LNCAP (cell line): ENCODE measurements around the gene CRISPLD2.

ENCODE experiments used
- TF ChIP-seq, protein P1 (sequence below): fragments of 450-650 bp; IDR thresholded peaks from 2 replicates; pipeline ENCODE4 v1.5.1; 2017; ENCODE audit warnings: mild to moderate bottlenecking

Gene CRISPLD2

DNA sequence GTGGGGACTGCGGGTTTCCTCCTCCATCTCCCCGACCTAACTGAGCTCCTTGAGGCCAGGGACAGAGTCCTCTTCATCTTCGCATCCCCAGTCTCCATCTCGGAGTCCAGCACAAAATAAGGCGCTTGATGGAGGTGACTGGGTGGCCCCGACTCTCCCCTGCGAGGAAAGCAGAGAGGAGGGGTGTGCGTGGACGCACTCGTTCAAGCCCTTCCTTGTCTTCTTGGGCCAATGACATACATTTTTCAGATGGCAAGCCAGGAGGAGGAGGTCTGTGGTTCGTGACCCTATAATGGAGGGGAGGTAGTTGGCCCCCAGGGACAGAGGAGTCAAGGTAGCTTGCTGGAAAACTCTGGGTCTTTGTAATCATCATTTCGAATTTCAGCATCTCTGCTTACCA lies 17.2 kb downstream of the CRISPLD2 start:
- TF ChIP-seq, protein P1, sequence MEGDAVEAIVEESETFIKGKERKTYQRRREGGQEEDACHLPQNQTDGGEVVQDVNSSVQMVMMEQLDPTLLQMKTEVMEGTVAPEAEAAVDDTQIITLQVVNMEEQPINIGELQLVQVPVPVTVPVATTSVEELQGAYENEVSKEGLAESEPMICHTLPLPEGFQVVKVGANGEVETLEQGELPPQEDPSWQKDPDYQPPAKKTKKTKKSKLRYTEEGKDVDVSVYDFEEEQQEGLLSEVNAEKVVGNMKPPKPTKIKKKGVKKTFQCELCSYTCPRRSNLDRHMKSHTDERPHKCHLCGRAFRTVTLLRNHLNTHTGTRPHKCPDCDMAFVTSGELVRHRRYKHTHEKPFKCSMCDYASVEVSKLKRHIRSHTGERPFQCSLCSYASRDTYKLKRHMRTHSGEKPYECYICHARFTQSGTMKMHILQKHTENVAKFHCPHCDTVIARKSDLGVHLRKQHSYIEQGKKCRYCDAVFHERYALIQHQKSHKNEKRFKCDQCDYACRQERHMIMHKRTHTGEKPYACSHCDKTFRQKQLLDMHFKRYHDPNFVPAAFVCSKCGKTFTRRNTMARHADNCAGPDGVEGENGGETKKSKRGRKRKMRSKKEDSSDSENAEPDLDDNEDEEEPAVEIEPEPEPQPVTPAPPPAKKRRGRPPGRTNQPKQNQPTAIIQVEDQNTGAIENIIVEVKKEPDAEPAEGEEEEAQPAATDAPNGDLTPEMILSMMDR, result no peak

DNA sequence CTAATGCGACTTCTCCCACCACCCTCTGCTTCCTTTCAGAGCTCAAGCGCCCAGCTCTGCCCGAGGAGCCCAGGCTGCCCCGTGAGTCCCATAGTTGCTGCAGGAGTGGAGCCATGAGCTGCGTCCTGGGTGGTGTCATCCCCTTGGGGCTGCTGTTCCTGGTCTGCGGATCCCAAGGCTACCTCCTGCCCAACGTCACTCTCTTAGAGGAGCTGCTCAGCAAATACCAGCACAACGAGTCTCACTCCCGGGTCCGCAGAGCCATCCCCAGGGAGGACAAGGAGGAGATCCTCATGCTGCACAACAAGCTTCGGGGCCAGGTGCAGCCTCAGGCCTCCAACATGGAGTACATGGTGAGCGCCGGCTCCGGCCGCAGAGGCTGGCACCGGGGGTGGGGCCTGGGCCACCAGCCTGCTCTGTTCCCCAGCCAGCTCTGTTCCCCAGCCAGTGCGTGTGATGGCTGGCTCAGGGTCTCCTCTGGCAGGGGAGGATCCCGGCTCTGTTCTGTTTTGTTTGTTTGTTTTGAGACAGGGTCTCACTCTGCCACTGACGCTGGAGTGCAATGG lies 18.7 kb downstream of the CRISPLD2 start:
- TF ChIP-seq, protein P1, result no peak

DNA sequence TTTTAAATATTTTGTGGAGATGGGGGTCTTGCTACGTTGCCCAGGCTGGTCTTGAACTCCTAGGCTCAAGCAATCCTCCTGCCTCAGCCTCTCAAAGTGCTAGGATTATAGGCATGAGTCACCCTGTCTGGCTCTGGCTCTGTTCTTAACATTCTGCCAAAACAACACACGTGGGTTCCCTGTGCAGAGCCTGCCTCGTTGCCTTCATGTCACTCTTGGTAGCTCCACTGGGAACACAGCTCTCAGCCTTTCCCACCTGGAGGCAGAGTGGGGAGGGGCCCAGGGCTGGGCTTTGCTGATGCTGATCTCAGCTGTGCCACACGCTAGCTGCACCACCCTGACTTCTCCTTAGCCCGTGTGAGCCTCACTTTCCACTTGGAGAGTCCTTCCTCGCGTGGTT lies 19.3 kb downstream of the CRISPLD2 start:
- TF ChIP-seq, protein P1, result no peak

DNA sequence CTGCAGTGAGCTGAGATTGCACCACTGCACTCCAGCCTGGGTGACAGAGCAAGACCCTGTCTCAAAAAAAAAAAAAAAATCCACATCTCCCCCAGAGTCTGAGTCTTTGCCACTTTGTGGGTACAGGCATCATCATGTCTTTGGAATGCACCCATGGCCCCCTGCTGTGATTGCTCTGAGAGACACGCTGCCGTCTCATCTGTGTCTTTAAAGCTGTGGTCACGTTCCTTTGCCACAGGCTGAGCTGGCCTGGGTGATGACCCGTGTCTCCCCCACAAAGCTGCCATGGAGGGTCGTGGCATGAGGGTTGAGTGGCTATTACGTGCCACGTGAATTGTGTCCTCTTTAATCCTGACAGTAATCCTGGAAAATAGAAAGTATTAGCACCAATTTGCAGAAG lies 20.2 kb downstream of the CRISPLD2 start:
- TF ChIP-seq, protein P1, result no peak

DNA sequence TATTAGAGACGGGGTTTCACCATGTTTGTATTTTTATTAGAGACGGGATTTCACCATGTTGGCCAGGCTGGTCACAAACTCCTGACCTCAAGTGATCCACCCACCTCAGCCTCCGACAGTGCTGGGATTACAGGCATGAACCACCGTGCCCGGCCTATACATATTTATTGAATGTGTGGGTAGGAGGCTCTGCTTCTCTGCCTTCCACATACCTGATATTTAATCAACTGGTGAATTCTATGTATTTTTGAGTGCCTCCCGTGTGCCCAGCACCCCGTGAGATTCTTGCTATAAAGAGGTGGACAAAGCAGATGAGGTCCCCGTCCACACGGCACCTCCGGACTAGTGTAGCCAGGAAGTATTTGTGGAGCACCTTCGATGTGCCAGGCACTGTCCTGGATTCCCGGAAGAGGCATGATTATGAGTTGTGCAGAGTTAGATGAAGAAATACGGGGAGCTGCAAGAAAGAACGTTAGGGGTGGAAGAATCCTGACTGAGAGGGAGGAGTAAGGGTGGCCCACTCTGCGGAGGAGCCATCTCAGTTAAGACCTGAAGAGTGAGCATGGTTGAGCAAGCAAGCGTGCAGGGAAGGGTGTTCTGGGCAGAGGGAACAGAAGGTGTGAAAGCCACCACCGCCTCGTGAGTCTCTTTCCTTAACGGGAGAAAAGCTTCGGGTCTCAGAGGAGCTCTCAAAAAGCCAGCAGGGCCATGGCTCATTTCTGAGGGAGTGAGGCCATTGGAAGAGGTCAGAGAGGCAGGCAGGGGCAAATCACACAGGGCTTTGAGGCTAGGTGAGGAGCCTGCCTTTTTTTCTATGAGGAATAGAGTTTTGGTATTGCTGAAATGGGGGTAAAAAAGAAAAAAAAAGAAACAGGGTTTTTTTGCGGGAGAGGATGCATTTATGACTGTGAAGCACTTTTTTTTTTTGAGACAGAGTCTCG lies 21.2 kb downstream of the CRISPLD2 start:
- TF ChIP-seq, protein P1, result no peak

DNA sequence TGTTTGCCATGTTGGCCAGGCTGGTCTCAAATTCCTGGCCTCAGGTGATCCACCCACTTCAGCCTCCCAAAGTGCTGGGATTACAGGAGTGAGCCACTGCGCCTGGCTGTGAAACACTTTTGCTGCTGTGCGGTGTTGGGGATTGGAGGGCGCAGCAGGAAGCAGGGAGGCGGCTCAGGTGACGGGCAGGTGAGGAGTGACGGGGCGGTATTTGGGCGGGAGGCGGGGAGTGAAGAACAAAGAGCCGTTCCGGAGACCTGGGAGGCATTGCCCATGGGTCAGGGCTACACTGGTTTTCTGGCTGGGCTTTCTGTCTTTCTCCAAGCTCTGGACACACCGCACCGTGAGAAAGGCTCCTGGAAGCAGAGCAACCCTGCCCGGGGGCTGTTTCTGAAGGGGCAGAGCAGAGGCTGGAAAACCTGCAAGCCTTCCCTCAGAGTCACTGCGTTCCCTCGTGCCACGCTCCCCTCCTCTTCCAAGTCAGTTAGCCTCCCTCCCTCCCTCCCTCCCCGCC lies 22.1 kb downstream of the CRISPLD2 start:
- TF ChIP-seq, protein P1, result no peak

DNA sequence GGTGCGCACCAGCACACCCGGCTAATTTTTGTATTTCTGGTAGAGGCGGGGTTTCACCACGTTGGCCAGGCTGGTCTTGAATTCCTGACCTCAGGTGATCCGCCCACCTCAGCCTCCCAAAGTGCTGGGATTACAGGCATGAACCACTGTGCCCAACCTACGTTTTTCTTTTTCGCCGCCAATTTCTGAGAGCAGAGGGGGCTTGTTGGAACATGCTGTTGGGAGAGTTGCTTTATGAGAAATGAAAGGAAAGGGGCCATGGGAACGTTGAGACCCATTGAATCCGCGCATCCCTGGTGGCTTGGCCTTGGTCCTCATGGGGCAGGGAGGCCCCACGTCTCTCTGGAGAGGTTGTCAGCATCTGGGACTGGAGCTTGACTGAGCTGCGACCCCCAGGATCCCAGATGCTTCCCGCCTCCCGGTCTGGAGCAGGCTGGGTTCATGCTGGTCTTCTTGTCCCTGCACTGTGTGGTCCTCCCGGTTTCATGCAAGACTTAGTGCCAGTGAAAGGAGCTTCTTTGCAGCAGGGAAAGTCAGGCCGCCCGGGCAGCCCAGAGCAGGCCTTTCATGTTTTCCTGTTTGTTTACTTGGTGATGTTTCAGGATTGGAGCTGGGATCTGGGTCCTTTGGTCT lies 22.8 kb downstream of the CRISPLD2 start:
- TF ChIP-seq, protein P1, result no peak
